ENCODE data around the gene CDH8.

The CDH8 gene

DNA sequence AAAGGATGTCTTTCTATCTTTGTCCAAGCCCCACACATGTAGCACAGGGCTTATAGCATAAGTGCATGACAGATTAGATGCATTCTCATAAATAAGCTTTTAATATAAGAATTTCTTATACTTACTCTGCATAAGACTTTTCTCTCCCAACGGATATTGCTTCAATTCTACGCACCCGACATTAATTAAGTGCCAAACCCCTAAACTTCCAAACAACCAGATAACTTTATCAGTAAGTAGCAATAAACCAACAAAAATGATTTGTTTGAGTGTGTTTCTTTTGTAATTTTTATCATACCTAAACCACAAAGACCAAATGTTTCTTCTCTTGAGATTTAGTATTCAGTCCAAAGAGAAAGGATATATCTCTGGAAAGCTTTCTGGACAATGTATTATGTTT lies 391.5 kb downstream of the CDH8 start:
- no peak for DNase-seq (ENCODE audit: low read depth)

DNA sequence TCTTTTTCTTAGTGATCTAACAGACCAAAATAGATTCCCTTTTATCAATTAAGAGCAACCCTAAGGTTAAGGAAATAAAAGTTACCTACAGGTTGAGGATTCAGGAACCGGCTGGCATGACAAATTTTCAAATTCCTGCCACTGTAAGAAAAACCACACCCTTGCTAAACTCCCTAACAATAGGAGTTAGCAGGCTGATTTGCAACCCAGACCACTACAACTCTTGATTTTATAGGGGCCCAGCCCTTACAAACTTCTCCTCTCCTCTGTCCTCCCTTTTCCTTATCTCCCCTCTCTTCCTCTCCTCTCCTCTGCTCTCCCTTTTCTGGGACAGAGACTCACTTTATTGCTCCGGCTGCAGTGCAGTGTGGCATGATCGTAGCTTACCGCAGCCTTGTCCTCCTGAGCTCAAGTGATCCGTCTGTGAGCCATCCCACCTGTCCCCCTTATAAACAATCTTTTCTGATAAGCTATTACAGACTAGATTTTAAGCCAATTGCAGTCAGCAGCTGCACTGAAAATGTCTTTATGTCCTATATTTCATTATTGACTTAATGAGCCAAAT lies 418.9 kb downstream of the CDH8 start:
- DNase-seq (ENCODE audit: low read depth): no peak

DNA sequence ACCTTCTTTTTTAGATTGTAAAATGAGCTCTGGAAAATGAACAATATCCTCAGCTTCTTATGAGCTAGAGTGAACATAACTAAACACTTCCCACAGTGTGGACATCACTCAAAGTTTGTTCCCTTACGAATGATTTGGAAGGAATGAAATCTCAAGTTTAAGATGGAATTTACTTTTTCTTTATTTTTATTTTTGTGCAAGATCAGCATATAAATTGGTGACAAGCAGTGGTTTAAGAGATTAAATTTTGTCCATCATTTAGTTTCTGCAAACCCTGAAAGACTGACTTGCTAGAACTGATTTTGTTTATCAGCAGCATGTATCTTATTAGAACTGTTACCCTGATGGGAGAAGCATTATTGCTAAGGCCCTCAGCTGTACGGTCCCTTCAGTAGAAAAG lies 420.1 kb downstream of the CDH8 start:
- no peak for DNase-seq (ENCODE audit: low read depth)

DNA sequence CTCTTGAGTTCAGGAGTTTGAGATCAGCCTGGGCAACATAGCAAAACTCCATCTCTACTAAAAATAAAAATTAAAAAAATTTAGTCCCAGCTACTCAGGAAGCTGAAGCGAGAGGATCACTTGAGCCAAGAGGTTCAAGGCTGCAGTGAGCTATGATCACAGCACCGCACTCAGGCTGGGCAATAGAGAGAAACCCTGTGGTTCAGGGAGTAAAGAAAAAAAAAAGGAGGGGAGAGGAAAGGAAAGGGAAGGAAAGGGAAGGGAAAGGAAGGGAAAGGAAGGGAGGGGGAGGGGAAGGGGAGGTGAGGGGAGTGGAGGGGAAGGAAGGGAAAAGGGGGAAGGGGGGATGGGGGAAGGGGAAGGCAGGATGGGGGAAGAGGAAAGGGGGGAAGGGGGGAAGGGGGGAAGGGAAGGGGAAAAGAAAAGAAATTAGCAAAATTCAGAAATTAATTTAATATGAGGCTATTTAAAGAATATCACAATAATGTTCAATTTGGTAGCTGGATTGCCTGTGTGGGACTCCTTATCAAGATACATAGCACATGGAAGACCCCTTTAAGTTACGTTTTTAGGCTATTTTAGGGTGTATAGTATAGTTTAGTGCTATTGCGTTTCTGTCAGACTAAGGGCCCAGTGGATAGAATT lies 424.3 kb downstream of the CDH8 start:
- no peak for DNase-seq (ENCODE audit: low read depth)

DNA sequence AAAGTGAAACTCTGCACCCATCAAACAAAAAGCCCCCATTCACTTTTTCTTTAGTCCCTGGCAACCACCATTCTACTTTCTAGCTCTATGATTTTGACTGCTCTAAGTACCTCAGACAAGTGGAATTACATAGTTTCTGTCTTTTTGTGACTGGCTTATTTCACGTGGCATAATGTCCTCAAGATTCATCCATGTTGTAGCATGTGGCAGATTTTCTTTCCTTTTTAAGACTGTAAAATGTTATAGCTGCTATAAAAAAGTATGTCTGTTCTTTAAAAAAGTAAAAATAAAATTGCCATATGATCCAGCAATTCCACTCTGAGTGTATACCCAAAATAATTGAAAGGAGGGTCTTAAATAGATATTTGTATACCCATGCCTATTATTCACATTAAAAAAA lies 429.7 kb downstream of the CDH8 start:
- DNase-seq (ENCODE audit: low read depth): no peak

All from fibroblast of gingiva (primary cell).